Hepatocyte (in vitro differentiated cells): ENCODE data around the gene CILP2. TPM values are rescaled to one million over a fixed set of nuclear protein-coding genes. Genes with fewer than 3 reads are reported as not detected.

Experiments used
- DNase-seq: peaks from one replicate; pipeline ENCODE4 v3.0.0-alpha.2; 2016; ENCODE audit warnings: low spot score
- H2AFZ ChIP-seq: fragments of 200-600 bp; sonication (generic); 2 replicates; pipeline ENCODE4 v1.6.0; 2016; ENCODE audit warnings: antibody characterized with exemption, mild to moderate bottlenecking
- H3K27ac ChIP-seq: fragments of 200-600 bp; sonication (generic); 2 replicates; pipeline ENCODE4 v1.5.1; 2016; ENCODE audit warnings: mild to moderate bottlenecking
- H3K27me3 ChIP-seq: fragments of 200-600 bp; sonication (generic); 2 replicates; pipeline ENCODE4 v1.6.1; 2016
- H3K36me3 ChIP-seq: fragments of 200-600 bp; sonication (generic); replicated peaks from 2 replicates; pipeline ENCODE4 v1.5.1; 2016; ENCODE audit warnings: low read depth; ENCODE audit not compliant: insufficient read depth
- H3K4me1 ChIP-seq: fragments of 200-600 bp; sonication (generic); 2 replicates; pipeline ENCODE4 v1.5.1; 2016; ENCODE audit warnings: mild to moderate bottlenecking, moderate library complexity; ENCODE audit not compliant: insufficient read depth
- H3K4me2 ChIP-seq: fragments of 200-600 bp; sonication (generic); 2 replicates; pipeline ENCODE4 v1.6.0; 2016
- H3K4me3 ChIP-seq: fragments of 200-600 bp; sonication (generic); 2 replicates; pipeline ENCODE4 v1.5.1; 2016; ENCODE audit warnings: mild to moderate bottlenecking
- H3K79me2 ChIP-seq: fragments of 200-600 bp; sonication (generic); 2 replicates; pipeline ENCODE4 v1.6.0; 2017; ENCODE audit warnings: mild to moderate bottlenecking
- H3K9me2 ChIP-seq: fragments of 200-600 bp; sonication (generic); replicated peaks from 2 replicates; pipeline ENCODE4 v1.6.0; 2017; ENCODE audit warnings: mild to moderate bottlenecking; ENCODE audit not compliant: insufficient read depth
- H3K9me3 ChIP-seq: fragments of 200-600 bp; sonication (generic); 2 replicates; pipeline ENCODE4 v1.5.1; 2016; ENCODE audit warnings: low read depth, mild to moderate bottlenecking
- H4K20me1 ChIP-seq: fragments of 200-600 bp; sonication (generic); 2 replicates; pipeline ENCODE4 v1.6.0; 2016; ENCODE audit warnings: mild to moderate bottlenecking; ENCODE audit not compliant: insufficient read depth, poor library complexity, severe bottlenecking
- EZH2 ChIP-seq: fragments of 200-600 bp; sonication (generic); IDR thresholded peaks from 2 replicates; pipeline ENCODE4 v1.6.1; 2016; ENCODE audit warnings: antibody characterized with exemption, mild to moderate bottlenecking, borderline replicate concordance
- EZH2phosphoT487 ChIP-seq: fragments of 200-600 bp; sonication (generic); IDR thresholded peaks from one replicate; pipeline ENCODE4 v1.6.1; 2018; ENCODE audit warnings: antibody characterized with exemption, mild to moderate bottlenecking, low read depth, moderate library complexity; ENCODE audit not compliant: unreplicated experiment, severe bottlenecking
- WGBS: methylation state at CpG from one replicate; pipeline ENCODE4 v1.1.6; 2016; ENCODE audit warnings: low lambda C conversion rate; ENCODE audit errors: missing lambda C conversion rate; 5-methylcytosine and 5-hydroxymethylcytosine counted together
- polyA plus RNA-seq: library from polyadenylated mRNA; unstranded; fragments of >200 nt; fragmentation: Nextera tagmentation; extraction: Ambion mirVana; gene quantifications from 2 replicates; pipeline ENCODE4 v1.2.1, GENCODE V29; 2016
- total RNA-seq: library from RNA; depleted of rRNA; stranded (reverse); fragments of >200 nt; gene quantifications from 2 replicates; pipeline ENCODE4 v1.2.3, GENCODE V29; 2014
- TF ChIP-seq, protein P1 (sequence below): fragments of 200-600 bp; sonication (generic); IDR thresholded peaks from 2 replicates; pipeline ENCODE4 v1.5.1; 2016; ENCODE audit warnings: antibody characterized with exemption, mild to moderate bottlenecking; ENCODE audit not compliant: poor library complexity

Gene CILP2
- total and polyA plus RNA-seq, 2 experiments from 2014 or later: 5.7 to 16.5 TPM

DNA sequence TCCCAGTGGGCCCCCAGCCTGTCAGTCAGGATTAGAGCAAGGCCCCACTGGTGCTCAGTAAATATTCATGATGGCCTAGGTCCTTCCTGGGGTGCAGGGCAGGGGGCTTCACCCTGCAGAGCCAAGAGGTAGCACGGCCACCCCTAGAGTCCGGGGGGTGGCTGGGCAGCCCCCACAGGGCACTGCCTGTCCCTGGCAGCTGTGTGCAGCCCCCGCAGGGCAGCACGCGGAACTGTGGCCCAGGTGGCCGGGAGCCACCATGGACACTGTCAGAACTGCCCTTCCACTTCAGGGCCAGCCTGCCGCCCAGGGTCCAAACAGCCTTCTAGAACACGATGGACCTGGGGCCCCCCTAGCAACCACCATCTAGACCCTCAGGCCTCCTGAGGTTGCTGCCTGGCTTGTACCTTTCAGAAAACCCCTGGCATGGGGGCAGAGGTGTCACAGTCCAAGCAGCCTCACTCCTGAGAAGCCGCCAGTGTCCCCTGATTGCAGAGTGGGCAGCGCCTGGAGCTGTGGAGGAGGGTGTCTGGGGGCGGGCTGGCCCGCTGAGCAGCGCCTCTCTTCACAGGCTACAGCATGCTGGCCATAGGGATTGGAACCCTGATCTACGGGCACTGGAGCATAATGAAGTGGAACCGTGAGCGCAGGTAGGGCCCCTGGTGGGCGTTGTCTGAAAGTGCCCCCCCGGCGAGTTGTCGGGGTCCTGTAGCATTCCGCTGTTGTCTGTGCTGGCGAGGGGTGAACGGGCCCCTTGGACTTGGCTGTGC lies 12.3 kb upstream of the CILP2 start:
- Histone ChIP-seq H2AFZ (no peak overlapping the region), H3K9me3 (no peaks in the 10 kb centered on the region), H4K20me1 (peaks cover 28% of the 10 kb centered on the region), H3K27ac (no peak overlapping the region), H3K4me3 (no peak overlapping the region), H3K9me2 (no peaks in the 10 kb centered on the region), H3K36me3 (no peaks in the 10 kb centered on the region), H3K27me3 (no peaks in the 10 kb centered on the region), H3K4me1 (no peaks in the 10 kb centered on the region), H3K4me2 (no peak overlapping the region), H3K79me2 (peaks cover 40% of the 10 kb centered on the region)
- TF ChIP-seq EZH2phosphoT487 (no peak), EZH2 (no peak)
- TF ChIP-seq, protein P1, sequence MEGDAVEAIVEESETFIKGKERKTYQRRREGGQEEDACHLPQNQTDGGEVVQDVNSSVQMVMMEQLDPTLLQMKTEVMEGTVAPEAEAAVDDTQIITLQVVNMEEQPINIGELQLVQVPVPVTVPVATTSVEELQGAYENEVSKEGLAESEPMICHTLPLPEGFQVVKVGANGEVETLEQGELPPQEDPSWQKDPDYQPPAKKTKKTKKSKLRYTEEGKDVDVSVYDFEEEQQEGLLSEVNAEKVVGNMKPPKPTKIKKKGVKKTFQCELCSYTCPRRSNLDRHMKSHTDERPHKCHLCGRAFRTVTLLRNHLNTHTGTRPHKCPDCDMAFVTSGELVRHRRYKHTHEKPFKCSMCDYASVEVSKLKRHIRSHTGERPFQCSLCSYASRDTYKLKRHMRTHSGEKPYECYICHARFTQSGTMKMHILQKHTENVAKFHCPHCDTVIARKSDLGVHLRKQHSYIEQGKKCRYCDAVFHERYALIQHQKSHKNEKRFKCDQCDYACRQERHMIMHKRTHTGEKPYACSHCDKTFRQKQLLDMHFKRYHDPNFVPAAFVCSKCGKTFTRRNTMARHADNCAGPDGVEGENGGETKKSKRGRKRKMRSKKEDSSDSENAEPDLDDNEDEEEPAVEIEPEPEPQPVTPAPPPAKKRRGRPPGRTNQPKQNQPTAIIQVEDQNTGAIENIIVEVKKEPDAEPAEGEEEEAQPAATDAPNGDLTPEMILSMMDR: no peak
- no peak for DNase-seq
- WGBS: 92% methylated on average over 23 of the region's 23 CpGs

DNA sequence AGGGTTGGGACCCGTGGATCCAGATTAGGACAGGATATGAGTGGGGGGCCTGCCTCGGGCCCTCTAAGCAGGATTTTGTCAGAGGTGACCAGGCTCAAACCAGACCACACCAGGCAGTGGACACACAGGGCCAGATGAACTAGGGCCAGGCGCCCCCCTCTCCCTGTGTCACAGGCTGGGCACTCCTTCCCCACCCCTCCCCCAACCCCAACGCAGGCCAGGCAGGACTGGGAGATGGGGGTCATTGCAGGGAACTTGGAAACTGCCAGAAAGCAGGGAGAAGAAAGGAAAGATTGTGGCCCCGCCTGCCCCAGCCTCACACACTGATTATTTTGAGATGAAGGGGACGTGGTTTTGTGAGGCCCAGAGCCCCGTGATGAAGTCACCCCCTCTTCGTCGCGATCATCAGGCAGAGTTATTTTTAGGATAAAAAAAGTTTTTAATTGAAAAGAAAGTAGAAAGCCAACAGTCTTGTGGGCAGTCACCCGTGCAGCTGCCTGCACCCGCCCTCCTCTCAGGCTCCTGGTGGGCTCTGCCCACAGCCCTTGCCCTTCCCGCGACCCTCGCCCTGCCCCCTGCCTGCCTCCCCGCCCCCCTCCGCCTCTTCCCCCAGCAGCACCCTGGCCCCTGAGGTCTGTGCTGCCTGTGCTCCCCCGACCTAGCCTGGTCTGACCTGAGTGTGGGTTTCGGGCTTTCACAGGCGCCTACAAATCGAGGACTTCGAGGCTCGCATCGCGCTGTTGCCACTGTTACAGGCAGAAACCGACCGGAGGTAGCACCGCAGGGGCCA lies 11.3 kb upstream of the CILP2 start:
- no peaks in the 10 kb centered on the region for H3K36me3 ChIP-seq
- no peak overlapping the region for H3K27ac ChIP-seq
- H2AFZ ChIP-seq: no peak overlapping the region
- peaks cover 21% of the 10 kb centered on the region for H4K20me1 ChIP-seq
- DNase-seq: no peak
- TF ChIP-seq EZH2phosphoT487 (no peak), EZH2 (no peak)
- TF ChIP-seq, protein P1: no peak
- H3K79me2 ChIP-seq: peaks cover 30% of the 10 kb centered on the region
- 92% methylated on average over 11 of the region's 28 CpGs for WGBS
- no peak overlapping the region for H3K4me3 ChIP-seq
- H3K9me3 ChIP-seq: no peaks in the 10 kb centered on the region
- no peak overlapping the region for H3K4me2 ChIP-seq
- no peaks in the 10 kb centered on the region for H3K9me2 ChIP-seq
- no peaks in the 10 kb centered on the region for H3K4me1 ChIP-seq
- no peaks in the 10 kb centered on the region for H3K27me3 ChIP-seq

DNA sequence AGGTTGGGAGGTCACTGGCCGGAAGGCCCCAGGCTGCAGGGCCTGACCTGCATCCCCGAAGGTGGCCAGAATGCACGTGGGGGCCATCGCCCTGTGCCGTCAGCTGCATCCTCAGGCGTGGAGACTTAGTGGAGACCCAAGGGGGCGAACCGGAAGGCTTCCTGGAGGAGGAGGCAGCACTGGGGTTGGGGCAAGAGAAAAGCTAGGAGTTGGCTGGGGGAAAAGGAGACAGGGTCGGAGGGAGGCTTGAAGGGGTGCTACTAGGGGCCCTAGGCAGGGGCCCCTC lies 10.8 kb upstream of the CILP2 start:
- TF ChIP-seq, protein P1: no peak
- no peak for TF ChIP-seq EZH2phosphoT487
- TF ChIP-seq EZH2: no peak
- H3K27ac ChIP-seq: no peak overlapping the region
- peaks cover 21% of the 10 kb centered on the region for H4K20me1 ChIP-seq
- H3K4me2 ChIP-seq: no peak overlapping the region
- H3K9me3 ChIP-seq: no peaks in the 10 kb centered on the region
- no peak overlapping the region for H3K4me3 ChIP-seq
- no peaks in the 10 kb centered on the region for H3K4me1 ChIP-seq
- no peak overlapping the region for H2AFZ ChIP-seq
- H3K79me2 ChIP-seq: peaks cover 25% of the 10 kb centered on the region
- H3K36me3 ChIP-seq: no peaks in the 10 kb centered on the region
- WGBS: 99% methylated on average over 8 of the region's 9 CpGs
- no peak for DNase-seq
- H3K27me3 ChIP-seq: no peaks in the 10 kb centered on the region
- H3K9me2 ChIP-seq: no peaks in the 10 kb centered on the region
